Testis (tissue), 3 donors: ENCODE results near the gene AFAP1. TPM values are rescaled to one million over a fixed set of nuclear protein-coding genes. Genes with fewer than 3 reads are reported as not detected.

Experiments used
- DNase-seq: peaks from one replicate; pipeline ENCODE4 v3.0.0-alpha.2; 2019
- H3K27ac ChIP-seq, 2 donors: fragments of 200-600 bp; sonication (generic); one replicate each; pipeline ENCODE4 v1.5.1; 2019
- H3K27me3 ChIP-seq: fragments of 200-600 bp; sonication (generic); one replicate; pipeline ENCODE4 v1.5.1; 2019
- H3K36me3 ChIP-seq: fragments of 200-600 bp; sonication (generic); one replicate; pipeline ENCODE4 v1.5.1; 2017; ENCODE audit warnings: low read depth; ENCODE audit errors: missing control alignments
- H3K4me1 ChIP-seq: fragments of 200-600 bp; sonication (generic); one replicate; pipeline ENCODE4 v1.5.1; 2019
- H3K4me3 ChIP-seq, 2 donors: fragments of 200-600 bp; sonication (generic); one replicate each; pipeline ENCODE4 v1.5.1; 2017 to 2019
- H3K9me3 ChIP-seq: fragments of 200-600 bp; sonication (generic); one replicate; pipeline ENCODE4 v1.5.1; 2017
- POLR2A ChIP-seq: fragments of 450-650 bp; IDR thresholded peaks from one replicate; pipeline ENCODE4 v1.6.1; 2017; ENCODE audit warnings: antibody characterized with exemption, mild to moderate bottlenecking, moderate library complexity
- WGBS, 2 donors: methylation state at CpG; one replicate each; pipeline ENCODE4 v1.1.5; 2018; 5-methylcytosine and 5-hydroxymethylcytosine counted together
- intact Hi-C: fragments of 100-400 bp; cut with DNase I; formaldehyde crosslinking; loops from one replicate; pipeline ENCODE4 v1.15.1; 2023; ENCODE audit warnings: low total_unique reads
- polyA plus RNA-seq: library from polyadenylated mRNA; stranded (reverse); fragments of 350-450 nt; fragmentation: Illumina TruSeq; extraction: RNeasy Lipid Tissue Mini Kit (QIAGEN cat#74804); gene quantifications from one replicate; pipeline ENCODE4 v1.2.3, GENCODE V29; 2014; ENCODE audit warnings: low read depth, low replicate concordance; ENCODE audit not compliant: insufficient read depth
- total RNA-seq, 2 donors: library from RNA; depleted of rRNA; stranded (reverse); fragments of >200 nt; gene quantifications; one replicate each; pipeline ENCODE4 v1.2.3, GENCODE V29; 2016
- TF ChIP-seq, protein P1 (sequence below), 3 experiments: fragments of 450-650 bp in 2 of 3; fragments of 200-600 bp in 1 of 3; sonication (generic) in 1 of 3; IDR thresholded peaks; one replicate each; pipeline ENCODE4 v1.5.1; 2016 to 2019; ENCODE audit warnings: antibody characterized with exemption in 3 of 3, mild to moderate bottlenecking in 2 of 3, moderate library complexity in 1 of 3

The AFAP1 gene
- total and polyA plus RNA-seq, 3 donors from 2014 or later: 23.1 to 52.4 (median 51.4) TPM

DNA sequence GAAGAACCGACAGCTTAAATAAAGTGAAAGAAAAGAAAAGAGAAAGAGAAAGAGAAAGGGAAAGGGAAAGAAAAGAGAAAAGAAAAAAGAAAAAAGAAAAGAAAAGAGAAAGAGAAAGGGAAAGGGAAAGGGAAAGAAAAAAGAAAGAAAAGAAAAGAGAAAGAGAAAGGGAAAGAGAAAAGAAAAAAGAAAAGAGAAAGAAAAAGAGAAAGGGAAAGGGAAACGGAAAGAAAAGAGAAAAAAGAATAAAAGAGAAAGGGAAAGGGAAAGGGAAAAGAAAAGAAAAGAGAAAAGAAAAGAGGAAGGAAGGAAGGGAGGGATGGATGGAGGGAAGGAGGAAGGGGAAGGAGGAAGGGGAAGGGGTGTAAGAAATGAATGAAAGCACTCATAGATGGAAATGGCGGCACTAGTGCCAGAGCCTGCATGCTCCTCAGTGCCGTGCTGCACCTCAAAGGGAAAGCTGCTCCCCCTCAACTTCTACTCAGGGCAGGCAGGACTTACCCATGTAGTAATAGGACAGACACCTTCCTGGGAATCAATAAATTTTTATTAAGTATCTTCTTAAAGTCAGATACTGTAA lies 70.7 kb downstream of the AFAP1 start:
- no peak for DNase-seq
- intact Hi-C loops: no loop called here
- no peak overlapping the region for H3K27ac ChIP-seq
- H3K27me3 ChIP-seq: no peaks in the 10 kb centered on the region
- no peaks in the 10 kb centered on the region for H3K36me3 ChIP-seq
- no peaks in the 10 kb centered on the region for H3K9me3 ChIP-seq
- 92 to 95% methylated on average over 4 of the region's 4 CpGs for WGBS, 2 donors
- TF ChIP-seq, protein P1, sequence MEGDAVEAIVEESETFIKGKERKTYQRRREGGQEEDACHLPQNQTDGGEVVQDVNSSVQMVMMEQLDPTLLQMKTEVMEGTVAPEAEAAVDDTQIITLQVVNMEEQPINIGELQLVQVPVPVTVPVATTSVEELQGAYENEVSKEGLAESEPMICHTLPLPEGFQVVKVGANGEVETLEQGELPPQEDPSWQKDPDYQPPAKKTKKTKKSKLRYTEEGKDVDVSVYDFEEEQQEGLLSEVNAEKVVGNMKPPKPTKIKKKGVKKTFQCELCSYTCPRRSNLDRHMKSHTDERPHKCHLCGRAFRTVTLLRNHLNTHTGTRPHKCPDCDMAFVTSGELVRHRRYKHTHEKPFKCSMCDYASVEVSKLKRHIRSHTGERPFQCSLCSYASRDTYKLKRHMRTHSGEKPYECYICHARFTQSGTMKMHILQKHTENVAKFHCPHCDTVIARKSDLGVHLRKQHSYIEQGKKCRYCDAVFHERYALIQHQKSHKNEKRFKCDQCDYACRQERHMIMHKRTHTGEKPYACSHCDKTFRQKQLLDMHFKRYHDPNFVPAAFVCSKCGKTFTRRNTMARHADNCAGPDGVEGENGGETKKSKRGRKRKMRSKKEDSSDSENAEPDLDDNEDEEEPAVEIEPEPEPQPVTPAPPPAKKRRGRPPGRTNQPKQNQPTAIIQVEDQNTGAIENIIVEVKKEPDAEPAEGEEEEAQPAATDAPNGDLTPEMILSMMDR (IDR thresholded peaks at IDR 0.05): no peak
- TF ChIP-seq POLR2A: no peak
- peaks cover 11% of the 10 kb centered on the region for H3K4me1 ChIP-seq
- no peak overlapping the region for H3K4me3 ChIP-seq

DNA sequence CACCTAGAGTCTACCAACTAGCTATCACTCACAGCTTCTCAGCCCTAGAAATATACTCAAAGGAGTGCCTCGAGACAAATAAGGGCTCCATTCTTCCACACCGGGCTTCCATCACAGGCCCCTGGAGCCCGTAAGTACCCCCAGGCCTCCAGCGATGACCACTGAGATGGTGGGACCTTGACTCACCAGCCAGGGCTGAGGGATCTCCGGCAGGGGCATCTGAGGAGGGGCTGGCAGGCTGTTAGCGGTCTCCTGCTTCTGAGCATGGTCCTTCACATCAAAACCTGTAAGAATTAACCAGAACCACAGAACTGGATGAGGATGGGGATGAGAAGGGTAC lies 71.3 kb downstream of the AFAP1 start:
- H3K4me3 ChIP-seq: no peak overlapping the region
- no peak overlapping the region for H3K27ac ChIP-seq
- H3K9me3 ChIP-seq: no peaks in the 10 kb centered on the region
- 95 to 98% methylated on average over 6 of the region's 6 CpGs for WGBS, 2 donors
- intact Hi-C loops: no loop called here
- TF ChIP-seq POLR2A: no peak
- TF ChIP-seq, protein P1 (IDR thresholded peaks at IDR 0.05): no peak
- H3K27me3 ChIP-seq: no peaks in the 10 kb centered on the region
- no peaks in the 10 kb centered on the region for H3K36me3 ChIP-seq
- H3K4me1 ChIP-seq: peaks cover 11% of the 10 kb centered on the region
- DNase-seq: no peak

DNA sequence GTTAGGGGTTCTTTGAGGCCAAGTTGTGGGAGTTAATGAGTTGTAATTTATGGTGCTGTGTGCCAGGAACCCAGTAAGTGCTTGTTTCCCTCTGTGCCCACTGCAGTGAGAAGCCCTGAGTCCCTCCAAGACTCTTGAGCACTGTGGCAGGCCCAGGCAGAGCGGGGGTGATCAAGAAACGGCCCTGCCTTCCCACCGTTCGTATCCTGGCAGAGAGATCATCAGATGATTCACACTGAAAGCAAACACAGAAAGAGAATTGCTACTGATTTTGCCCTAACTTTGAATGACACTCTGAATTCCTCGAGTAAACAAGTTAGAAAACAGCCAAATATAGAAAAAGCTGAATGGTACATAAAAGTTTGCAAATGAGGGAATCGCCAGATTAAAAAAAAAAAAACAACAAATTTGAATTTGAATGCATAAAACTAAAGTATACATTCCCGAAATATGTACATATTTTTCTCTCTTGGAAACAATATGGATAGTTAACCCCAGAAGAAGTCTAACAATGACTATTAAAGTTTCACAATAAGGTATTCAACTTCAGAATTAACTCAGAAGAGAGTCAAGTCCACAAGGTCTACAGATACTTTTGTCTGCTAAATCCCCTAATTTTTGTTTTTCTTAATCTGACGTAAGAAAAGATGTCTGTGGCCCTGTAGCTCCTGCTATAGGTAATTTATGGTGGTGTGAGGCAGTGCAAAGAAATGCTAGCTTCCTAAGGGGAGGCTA lies 71.8 kb downstream of the AFAP1 start:
- 87 to 94% methylated on average over 8 of the region's 8 CpGs for WGBS, 2 donors
- Histone ChIP-seq H3K27me3 (no peaks in the 10 kb centered on the region), H3K4me1 (peaks cover 11% of the 10 kb centered on the region), H3K4me3 (no peak overlapping the region), H3K36me3 (no peaks in the 10 kb centered on the region), H3K9me3 (no peaks in the 10 kb centered on the region), H3K27ac (no peak overlapping the region)
- TF ChIP-seq, protein P1 (IDR thresholded peaks at IDR 0.05): no peak
- no peak for TF ChIP-seq POLR2A
- intact Hi-C loops: no loop called here
- no peak for DNase-seq

DNA sequence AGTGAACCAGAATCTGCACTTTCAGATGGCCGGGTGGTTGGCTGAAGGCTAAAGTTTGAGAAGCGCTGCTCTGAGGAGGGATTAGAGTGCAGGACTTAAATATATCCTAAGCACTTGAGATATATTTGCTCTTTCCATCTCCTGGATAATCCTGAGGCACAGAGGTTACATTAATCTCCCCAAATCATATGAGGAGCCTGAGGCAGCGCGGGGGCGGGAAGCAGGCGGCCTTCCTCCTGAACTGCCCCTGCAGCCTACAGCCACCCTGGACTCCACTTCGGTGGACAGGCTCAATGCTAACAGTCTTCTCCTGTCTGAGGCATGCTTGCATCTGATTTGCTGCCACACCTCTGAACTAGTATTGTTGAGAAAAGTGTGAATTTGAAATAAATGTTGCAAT lies 72.5 kb downstream of the AFAP1 start:
- 90 to 92% methylated on average over 7 of the region's 7 CpGs for WGBS, 2 donors
- no peak overlapping the region for H3K27ac ChIP-seq
- H3K9me3 ChIP-seq: no peaks in the 10 kb centered on the region
- no peak for DNase-seq
- no peaks in the 10 kb centered on the region for H3K27me3 ChIP-seq
- no peaks in the 10 kb centered on the region for H3K36me3 ChIP-seq
- peaks cover 11% of the 10 kb centered on the region for H3K4me1 ChIP-seq
- intact Hi-C loops: no loop called here
- no peak for TF ChIP-seq POLR2A
- TF ChIP-seq, protein P1 (IDR thresholded peaks at IDR 0.05): no peak
- H3K4me3 ChIP-seq: no peak overlapping the region

DNA sequence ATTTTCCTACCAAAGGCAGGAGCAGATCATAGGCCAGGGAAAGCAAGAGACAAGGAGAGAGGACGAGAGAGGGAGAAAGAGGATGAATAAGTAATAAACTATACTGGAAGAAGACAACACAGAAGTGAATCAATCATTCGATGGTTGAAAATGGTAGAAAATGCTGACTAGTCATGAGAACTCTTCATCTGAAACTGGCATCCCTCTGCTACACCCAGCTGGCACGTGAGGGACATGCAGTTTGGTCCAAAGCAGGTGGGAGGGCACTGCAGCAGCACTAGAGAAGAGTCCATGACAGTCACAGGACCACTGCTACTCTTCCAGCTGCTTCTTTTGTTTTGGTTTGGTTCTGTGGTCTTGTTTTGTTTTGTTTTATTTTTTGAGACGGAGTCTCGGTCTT lies 74.1 kb downstream of the AFAP1 start:
- Histone ChIP-seq H3K27me3 (no peaks in the 10 kb centered on the region), H3K36me3 (no peaks in the 10 kb centered on the region), H3K27ac (no peak overlapping the region), H3K4me3 (no peak overlapping the region), H3K4me1 (no peaks in the 10 kb centered on the region), H3K9me3 (no peaks in the 10 kb centered on the region)
- no peak for TF ChIP-seq POLR2A
- TF ChIP-seq, protein P1 (IDR thresholded peaks at IDR 0.05): no peak
- no peak for DNase-seq
- intact Hi-C loops: no loop called here
- WGBS, 2 donors: 93 to 96% methylated on average over 5 of the region's 5 CpGs
